HG02943 (cell line): ENCODE data around the gene RARS2.

ENCODE experiments used
- ATAC-seq: cut with Tn5 transposase; IDR thresholded peaks from one replicate; pipeline ENCODE4 v1.9.1; 2021; ENCODE audit warnings: mild to moderate bottlenecking, low read depth, moderate library complexity; ENCODE audit not compliant: unreplicated experiment

The RARS2 gene

DNA sequence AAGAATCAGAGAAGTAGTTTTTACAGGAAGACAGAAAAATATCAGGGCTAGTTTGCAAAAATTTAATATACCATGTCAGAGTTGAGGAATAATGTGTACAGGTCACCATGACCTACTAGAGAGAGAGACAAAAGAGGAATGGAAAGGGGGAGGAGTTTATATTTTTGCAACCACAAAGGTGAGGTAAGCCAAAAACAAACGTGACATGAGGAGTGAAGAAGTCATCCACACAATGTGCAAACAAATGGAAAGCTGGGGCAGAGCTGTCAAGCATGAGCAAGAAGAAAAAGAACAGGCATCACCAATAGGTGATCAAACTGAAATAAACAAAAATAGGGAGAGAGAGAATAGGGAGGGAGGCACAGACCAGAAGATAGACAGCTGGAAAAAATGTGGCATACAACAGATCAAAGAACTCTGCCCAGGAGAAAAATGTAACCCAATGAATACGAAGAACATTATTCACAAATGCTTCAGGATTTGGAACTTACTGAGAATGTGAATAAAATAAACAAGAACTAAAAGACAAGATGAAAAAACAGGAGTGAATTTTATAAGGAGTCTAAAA is 15.5 kb downstream of the RARS2 start:
- no peak for ATAC-seq

DNA sequence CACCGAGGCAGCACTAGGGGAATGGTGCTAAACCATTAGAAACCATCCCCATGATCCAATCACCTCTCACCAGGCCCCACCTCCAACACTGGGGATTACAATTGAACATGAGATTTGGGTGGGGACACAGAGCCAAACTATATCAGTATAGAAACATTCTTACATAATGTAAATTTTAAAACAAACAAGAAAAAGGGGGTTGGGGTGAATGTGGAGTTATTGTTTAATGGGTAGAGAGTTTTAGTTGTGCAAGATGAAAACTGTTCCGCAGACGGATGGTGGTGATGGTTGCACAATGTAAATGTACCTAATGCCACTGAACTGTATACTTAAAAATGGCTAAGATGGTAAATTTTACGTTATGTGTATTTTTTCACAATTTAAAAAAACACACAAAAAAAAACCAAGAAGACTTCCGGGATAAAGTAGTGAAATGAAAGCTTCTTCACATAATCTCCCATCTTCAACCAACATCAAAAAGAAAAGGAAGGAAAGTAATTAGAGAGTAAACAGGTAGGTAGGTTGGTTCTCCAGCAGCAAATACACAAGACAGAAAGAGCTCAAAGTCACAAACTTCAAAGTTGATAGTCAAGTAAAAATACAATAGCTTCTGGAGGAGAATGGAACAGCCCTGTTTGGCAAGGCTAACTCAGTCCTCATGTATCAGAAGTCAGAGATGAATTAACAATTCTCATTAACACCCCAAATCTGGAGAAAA is 16.3 kb downstream of the RARS2 start:
- ATAC-seq, result no peak

GRCh38 chr6:87572883-87573282 is 16.9 kb downstream of the RARS2 start:
- no peak for ATAC-seq

DNA sequence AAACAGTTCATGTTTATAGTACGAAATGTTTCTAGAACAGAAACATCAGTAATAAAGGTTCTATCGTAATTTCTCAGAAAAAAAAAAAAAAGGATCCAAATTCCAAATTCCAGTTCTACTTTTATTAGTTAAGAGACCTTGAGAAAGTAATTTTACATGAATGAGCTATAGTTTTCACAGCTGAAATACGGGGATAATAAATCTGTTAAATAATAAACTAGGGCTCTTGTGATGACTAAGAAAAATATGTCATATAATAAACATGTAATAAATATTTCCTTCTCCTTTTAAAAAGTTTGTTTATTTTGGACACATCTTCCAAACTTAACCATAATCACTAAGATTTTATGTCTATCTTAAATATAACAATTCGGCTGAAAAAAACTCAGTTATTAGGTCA is 17.8 kb downstream of the RARS2 start:
- ATAC-seq, result no peak

DNA sequence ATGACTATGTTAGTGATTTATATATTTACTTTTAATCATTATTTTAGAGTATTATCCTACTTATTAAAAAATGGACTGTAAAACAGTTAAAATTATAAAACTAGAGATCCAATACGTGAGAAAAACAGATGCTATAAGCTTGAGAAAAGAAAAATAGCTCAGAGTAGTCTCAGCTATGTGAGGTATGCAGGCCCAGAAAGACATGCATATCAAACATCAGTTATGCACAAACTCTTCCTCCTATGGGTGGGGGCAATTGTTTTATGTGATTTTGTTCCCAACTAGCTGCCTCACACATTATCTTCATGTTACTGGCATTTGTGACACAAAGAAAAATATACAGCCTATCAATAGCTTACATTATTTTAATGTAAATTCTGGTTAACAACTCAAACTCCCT is 28.8 kb downstream of the RARS2 start:
- ATAC-seq, result no peak

- ATAC-seq, result no peak
Observed at GRCh38 chr6:87558446-87558845, 31.3 kb downstream of the RARS2 start.

DNA sequence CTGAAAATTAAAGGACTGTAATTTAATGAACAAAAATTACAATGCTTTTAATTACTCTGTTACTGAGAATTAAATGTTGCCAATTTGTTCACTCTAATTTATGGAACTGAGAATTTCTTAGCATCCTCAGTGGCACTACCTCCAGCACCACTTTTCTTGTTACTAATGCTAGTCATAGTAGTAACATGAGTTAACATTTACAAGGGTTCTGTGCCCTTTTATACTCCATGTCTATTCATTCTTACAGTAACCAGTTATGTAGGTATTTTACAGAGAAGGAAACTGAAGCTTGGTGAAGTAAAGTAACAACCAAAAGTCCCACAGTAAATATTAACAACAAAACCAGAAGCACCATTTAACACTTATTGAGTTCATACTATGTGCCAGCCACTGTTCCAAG is 34.3 kb downstream of the RARS2 start:
- ATAC-seq, result no peak

GRCh38 chr6:87553159-87553765 is 36.5 kb downstream of the RARS2 start:
- no peak for ATAC-seq

DNA sequence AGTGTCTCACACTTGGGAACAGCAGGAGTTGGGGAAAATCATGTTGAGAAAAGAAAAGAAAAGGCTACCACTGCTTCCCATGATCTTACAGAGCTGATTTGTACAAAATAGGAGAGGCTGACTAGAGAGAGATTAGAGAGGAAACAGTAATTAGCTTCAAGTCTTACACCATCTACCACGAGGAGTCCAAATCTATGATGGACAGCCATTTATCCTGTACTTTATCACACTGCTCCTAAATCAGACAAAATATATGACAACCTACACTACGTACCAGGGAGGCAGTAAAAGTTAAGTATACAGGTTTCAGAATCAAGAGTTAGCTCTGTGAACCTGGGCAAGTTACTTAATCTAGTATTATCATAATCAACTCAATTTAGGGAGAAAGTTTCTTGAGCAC is 38.0 kb downstream of the RARS2 start:
- ATAC-seq, result no peak

- no peak for ATAC-seq
Observed at GRCh38 chr6:87544474-87544735, 45.4 kb downstream of the RARS2 start.

DNA sequence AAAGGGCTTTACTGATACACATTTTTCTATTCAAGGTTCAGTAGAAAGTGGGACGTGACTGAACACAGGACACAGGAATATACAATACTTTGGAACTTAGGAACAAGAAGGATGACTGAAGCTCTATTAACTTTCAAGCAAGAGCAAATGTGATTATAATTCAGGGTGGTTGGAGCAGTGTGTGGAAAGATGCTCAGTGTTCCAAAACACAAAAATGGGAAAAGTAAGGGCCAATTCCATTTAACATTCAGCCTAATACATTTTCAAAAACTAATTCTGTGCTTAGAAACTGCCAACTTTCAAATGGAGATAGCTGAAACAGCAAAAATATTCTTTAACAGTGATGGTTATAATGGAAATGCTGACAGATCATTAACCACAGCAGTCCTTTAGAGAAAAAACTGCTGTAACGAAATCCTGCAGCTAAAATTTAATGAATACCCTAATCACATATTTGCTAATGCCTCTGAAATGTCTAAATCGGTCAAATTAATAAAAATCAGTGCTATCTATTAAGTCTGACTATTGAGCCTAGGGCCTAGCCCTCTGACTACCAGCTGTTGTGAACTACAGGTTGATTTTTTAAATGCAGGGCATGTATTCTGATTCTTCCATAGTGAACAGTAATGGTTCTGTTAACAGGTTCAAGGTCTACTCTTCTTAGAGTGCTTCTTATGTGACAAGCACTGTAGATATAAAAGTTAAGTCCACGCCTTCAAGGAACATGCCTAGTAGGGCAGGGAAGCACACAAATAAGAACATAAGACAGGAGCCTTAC is 45.9 kb downstream of the RARS2 start:
- no peak for ATAC-seq

DNA sequence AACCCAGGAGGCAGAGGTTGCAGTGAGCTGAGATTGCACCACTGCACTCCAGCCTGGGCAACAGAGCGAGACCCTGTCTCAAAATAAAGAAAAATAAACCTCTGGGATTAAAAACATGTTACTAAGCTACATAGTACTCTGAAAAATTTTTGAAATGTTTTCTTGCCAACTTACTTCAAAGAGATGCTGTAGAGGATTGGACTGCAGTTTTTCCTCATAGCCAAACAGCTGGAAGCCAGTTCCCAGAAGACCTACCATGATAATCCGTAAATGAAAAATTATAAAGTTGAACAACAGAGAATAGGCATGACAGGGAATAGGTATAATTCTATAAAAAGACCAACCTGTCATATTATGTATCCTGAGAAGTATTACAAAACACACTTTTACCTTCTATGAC is 48.0 kb downstream of the RARS2 start:
- ATAC-seq, result no peak

DNA sequence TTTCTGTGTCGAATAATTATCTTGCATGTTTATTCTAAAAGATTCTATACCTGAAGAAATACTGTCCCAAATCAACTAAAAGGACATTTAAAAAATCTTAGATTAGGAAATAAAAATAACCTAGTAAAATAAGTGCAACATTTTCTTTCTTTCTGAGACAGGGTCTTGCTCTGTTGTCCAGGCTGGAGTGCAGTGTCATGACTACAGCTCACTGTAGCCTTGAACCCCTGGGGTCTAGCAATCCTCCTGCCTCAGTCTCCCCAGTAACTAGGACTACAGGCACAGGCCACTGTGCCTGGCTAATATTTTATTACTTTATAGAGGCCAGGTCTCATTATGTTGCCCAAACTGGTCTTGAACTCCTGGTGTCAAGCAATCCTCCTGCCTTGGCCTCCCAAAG is 48.7 kb downstream of the RARS2 start:
- ATAC-seq, result no peak

- ATAC-seq, result no peak
Observed at GRCh38 chr6:87540539-87540938, 49.2 kb downstream of the RARS2 start.

DNA sequence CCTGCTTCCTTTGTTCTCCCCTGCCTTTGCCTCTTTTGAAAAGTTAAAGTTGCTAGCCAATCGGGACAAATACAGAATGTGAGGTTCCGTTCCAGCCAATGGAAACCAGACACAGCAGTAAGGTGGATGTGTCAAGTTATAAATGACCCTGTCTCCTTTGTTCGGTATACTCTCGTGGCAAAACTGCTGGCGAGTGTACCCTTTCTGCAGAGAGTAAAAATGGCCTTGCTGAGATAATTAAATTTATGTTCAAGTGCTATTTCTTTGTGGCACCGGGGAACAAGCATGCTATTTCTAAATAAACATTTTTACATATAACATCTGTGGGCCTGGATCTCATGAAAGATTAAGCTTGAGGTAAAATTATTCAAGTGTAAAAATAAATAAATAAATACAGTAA is 50.2 kb downstream of the RARS2 start:
- no peak for ATAC-seq

DNA sequence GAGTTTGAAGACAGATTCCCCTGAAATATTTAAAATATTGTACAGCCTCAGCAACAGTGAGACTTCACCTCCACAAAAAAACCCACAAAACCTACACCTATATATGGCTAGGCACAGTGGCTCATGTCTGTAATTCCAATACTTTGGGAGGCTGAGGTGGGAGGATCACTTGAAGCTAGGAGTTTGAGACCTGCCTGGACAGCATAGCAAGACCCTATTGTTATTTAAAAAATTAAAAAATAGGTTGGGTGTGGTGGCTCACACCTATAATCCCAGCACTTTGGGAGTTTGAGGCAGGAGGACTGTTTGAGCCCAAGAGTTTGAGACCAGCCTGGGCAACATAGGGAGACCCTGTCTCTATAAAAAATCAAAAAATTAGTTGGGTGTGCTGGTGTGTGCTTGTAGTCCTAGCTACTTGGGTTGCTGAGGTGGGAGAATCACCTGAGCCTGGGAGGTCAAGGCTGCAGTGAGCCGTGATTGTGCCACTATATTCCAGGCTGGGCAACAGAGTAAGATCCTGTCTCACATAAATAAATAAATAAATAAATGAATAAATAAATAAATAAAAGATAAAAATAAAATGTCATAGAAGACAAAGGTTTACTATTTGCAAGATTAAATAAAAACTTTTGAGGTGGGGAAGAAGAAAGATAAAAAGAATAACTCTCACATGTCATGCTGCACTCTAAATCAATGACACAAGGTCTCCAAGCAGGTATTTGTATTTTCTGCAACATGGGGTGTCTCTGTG is 51.1 kb downstream of the RARS2 start:
- no peak for ATAC-seq

GRCh38 chr6:87534377-87535047 is 55.3 kb downstream of the RARS2 start:
- no peak for ATAC-seq

GRCh38 chr6:87529221-87529620 is 60.6 kb downstream of the RARS2 start:
- ATAC-seq, result no peak

- ATAC-seq, result no peak
Observed at GRCh38 chr6:87522686-87523085, 67.1 kb downstream of the RARS2 start.

- ATAC-seq, result no peak
Observed at GRCh38 chr6:87518453-87518852, 71.3 kb downstream of the RARS2 start.
